HCT116 (cell line): ENCODE data around the gene CRELD2.

Source experiments
- CTCF ChIP-seq, 3 experiments: fragments of 200-600 bp in 1 of 3; sonication (generic) in 1 of 3; IDR thresholded peaks in 2 of 3; conservative IDR thresholded peaks in 1 of 3; 2 replicates each; pipeline ENCODE4 v1.5.1; 2012 to 2017; ENCODE audit warnings: low read depth in 2 of 3, low read length in 2 of 3, antibody characterized with exemption in 1 of 3, borderline replicate concordance in 1 of 3, control low read depth in 1 of 3, mild to moderate bottlenecking in 1 of 3, mixed read lengths in 1 of 3, mixed run types in 1 of 3, moderate library complexity in 1 of 3; ENCODE audit not compliant: insufficient read depth in 1 of 3
- EGR1 ChIP-seq: IDR thresholded peaks from 2 replicates; pipeline ENCODE4 v1.6.1; 2012; ENCODE audit warnings: low read depth
- EZH2 ChIP-seq: fragments of 200-600 bp; sonication (generic); IDR thresholded peaks from 2 replicates; pipeline ENCODE4 v1.6.1; 2017; ENCODE audit warnings: antibody characterized with exemption, mixed run types
- EZH2phosphoT487 ChIP-seq: fragments of 200-600 bp; IDR thresholded peaks from 2 replicates; pipeline ENCODE4 v1.6.1; 2018; ENCODE audit warnings: antibody characterized with exemption, borderline replicate concordance
- POLR2A ChIP-seq: IDR thresholded peaks from 2 replicates; pipeline ENCODE4 v1.7.0; 2011; ENCODE audit warnings: borderline replicate concordance; ENCODE audit not compliant: insufficient read depth, insufficient read length; ENCODE audit errors: extremely low read depth
- POLR2AphosphoS5 ChIP-seq: IDR thresholded peaks from 2 replicates; pipeline ENCODE4 v1.6.1; 2011; ENCODE audit warnings: mild to moderate bottlenecking, low read depth, low read length, moderate library complexity
- RAD21 ChIP-seq: IDR thresholded peaks from 2 replicates; pipeline ENCODE4 v1.6.1; 2012; ENCODE audit warnings: low read depth, mild to moderate bottlenecking
- YY1 ChIP-seq: IDR thresholded peaks from 2 replicates; pipeline ENCODE4 v1.6.1; 2011; ENCODE audit warnings: low read length, low read depth, moderate library complexity, mild to moderate bottlenecking; ENCODE audit not compliant: insufficient replicate concordance; ENCODE audit errors: extremely low read depth
- ZFX ChIP-seq: fragments of 450-650 bp; IDR thresholded peaks from 2 replicates; pipeline ENCODE4 v1.6.1; 2017

GRCh38 chr22:49924113-49924833 is 5.8 kb downstream of the CRELD2 start:
- TF ChIP-seq RAD21 = no peak
- no peak for TF ChIP-seq ZFX
- TF ChIP-seq CTCF (IDR thresholded peaks at IDR 0.05 in 2 of 3, conservative IDR thresholded peaks at IDR 0.05 in 1 of 3; ENCODE audit: borderline replicate concordance in 1 of 3, insufficient read depth in 1 of 3, low read depth in 2 of 3, low read length in 2 of 3) = no peak
- no peak for TF ChIP-seq EZH2
- no peak for TF ChIP-seq POLR2A
- TF ChIP-seq EZH2phosphoT487 = no peak
- TF ChIP-seq YY1 = no peak
- no peak for TF ChIP-seq EGR1
- no peak for TF ChIP-seq POLR2AphosphoS5
